SJSA1 (cell line): Measurements from ENCODE around the gene PSMA8. TPM values are rescaled to one million over a fixed set of nuclear protein-coding genes. Genes with fewer than 3 reads are reported as not detected.
"Not testable (repeated sequence)": the region's sequence is repeated elsewhere in the genome, so short reads cannot be mapped to it uniquely, and the experiment has no call there.

Experiments used
- DNase-seq, 2 experiments: peaks; one replicate each; pipeline ENCODE4 v3.0.0-alpha.2; 2015 to 2020; ENCODE audit warnings: low spot score in 2 of 2, low read depth in 1 of 2
- H3K27ac ChIP-seq: fragments of 250-450 bp; sonication (Bioruptor Pico); 2 replicates; pipeline ENCODE4 v1.5.1; 2020; ENCODE audit warnings: mild to moderate bottlenecking, moderate library complexity
- H3K27me3 ChIP-seq: fragments of 250-450 bp; sonication (Bioruptor Pico); replicated peaks from 2 replicates; pipeline ENCODE4 v1.5.1; 2020; ENCODE audit warnings: mild to moderate bottlenecking, moderate library complexity
- H3K36me3 ChIP-seq: fragments of 250-450 bp; sonication (Bioruptor Pico); 2 replicates; pipeline ENCODE4 v1.5.1; 2020; ENCODE audit warnings: mild to moderate bottlenecking
- H3K4me1 ChIP-seq: fragments of 250-450 bp; sonication (Bioruptor Pico); replicated peaks from 2 replicates; pipeline ENCODE4 v1.6.1; 2021; ENCODE audit warnings: mild to moderate bottlenecking
- H3K4me3 ChIP-seq: fragments of 250-450 bp; sonication (Bioruptor Pico); 2 replicates; pipeline ENCODE4 v1.5.1; 2020; ENCODE audit warnings: mild to moderate bottlenecking
- H3K9me3 ChIP-seq: fragments of 250-450 bp; sonication (Bioruptor Pico); replicated peaks from 2 replicates; pipeline ENCODE4 v1.5.1; 2020; ENCODE audit warnings: mild to moderate bottlenecking
- total RNA-seq: library from RNA; depleted of rRNA; stranded (reverse); fragments of >200 nt; shearing (Covaris generic); gene quantifications from 2 replicates; pipeline ENCODE4 v1.2.3, GENCODE V29; 2014

The PSMA8 gene
- total RNA-seq, 1 experiment from 2014 or later = not detected

DNA sequence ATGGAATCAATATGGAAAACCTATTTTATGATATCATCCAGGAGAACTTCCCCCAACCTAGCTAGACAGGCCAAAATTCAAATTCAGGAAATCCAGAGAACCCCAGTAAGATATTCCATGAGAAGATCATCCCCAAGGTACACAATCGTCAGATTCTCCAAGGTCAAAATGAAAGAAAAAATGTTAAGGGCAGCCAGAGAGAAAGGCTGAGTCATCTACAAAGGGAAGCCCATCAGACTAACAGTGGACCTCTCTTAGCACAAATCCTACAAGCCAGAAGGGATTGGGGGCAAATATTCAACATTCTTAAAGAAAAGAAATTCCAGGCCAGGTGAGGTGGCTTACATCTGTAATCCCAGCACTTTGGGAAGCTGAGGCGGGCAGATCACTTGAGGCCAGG is 11.7 kb upstream of the PSMA8 start:
- DNase-seq, H3K4me3 ChIP-seq, H3K4me1 ChIP-seq, H3K36me3 ChIP-seq, H3K27ac ChIP-seq, H3K27me3 ChIP-seq, H3K9me3 ChIP-seq: not testable (repeated sequence)

DNA sequence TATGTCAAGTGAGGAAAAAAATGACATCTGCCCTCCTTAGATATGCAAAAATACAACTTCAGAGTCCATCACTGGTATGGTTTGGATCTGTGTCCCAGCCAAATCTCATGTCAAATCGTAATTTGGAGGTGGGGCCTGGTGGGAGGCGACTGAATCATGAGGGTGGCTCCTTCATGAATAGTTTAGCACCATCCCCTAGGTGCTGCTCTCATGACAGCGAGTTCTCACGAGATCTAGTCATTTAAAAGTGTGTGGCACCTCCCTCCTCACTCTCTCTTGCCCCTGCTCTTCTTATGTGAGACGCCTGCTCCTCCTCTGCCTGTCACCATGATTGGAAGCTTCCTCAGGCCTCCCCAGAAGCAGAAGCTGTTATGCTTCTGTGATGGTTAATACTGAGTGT is 5.9 kb upstream of the PSMA8 start:
- Histone ChIP-seq H3K36me3 (no peaks in the 10 kb centered on the region), H3K4me3 (no peak overlapping the region), H3K9me3 (no peaks in the 10 kb centered on the region), H3K4me1 (no peaks in the 10 kb centered on the region), H3K27ac (no peak overlapping the region), H3K27me3 (no peaks in the 10 kb centered on the region)
- DNase-seq = no peak

DNA sequence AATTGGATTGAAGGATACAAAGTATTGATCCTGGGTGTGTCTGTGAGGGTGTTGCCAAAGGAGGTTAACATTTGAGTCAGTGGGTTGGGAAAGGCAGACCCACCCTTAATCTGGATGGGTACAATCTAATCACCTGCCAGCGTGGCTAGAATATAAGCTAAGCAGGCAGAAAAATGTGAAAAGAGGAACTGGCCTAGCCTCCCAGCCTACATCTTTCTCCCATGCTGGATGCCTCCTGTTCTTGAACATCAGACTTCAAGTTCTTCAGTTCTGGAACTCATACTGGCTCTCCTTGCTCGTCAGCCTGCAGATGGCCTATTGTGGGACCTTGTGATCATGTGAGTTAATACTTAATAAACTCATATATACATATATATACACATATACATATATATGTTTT is 5.5 kb upstream of the PSMA8 start:
- H3K27ac ChIP-seq, DNase-seq: not testable (repeated sequence)

GRCh38 chr18:26134107-26134506 is 438 bp downstream of the PSMA8 start:
- Histone ChIP-seq H3K4me3 (no peak overlapping the region), H3K9me3 (no peaks in the 10 kb centered on the region), H3K36me3 (no peaks in the 10 kb centered on the region), H3K27ac (no peak overlapping the region), H3K27me3 (no peaks in the 10 kb centered on the region), H3K4me1 (no peaks in the 10 kb centered on the region)
- DNase-seq = no peak

More for the DNA sequence above, 5.5 kb upstream of the PSMA8 start:
- H3K4me3 ChIP-seq, H3K27me3 ChIP-seq, H3K9me3 ChIP-seq, H3K4me1 ChIP-seq, H3K36me3 ChIP-seq: not testable (repeated sequence)

GRCh38 chr18:26135548-26135947 is 1.9 kb downstream of the PSMA8 start:
- Histone ChIP-seq H3K27me3 (no peaks in the 10 kb centered on the region), H3K4me3 (no peak overlapping the region), H3K27ac (no peak overlapping the region), H3K36me3 (no peaks in the 10 kb centered on the region), H3K9me3 (no peaks in the 10 kb centered on the region), H3K4me1 (no peaks in the 10 kb centered on the region)
- no peak for DNase-seq

- H3K36me3 ChIP-seq = no peaks in the 10 kb centered on the region
- 0 out of 2 replicates have a peak, but pooled peaks cover 3% of the 10 kb centered on the region for H3K27me3 ChIP-seq
- no peaks in the 10 kb centered on the region for H3K9me3 ChIP-seq
Observed at GRCh38 chr18:26157326-26157725, 23.7 kb downstream of the PSMA8 start.

GRCh38 chr18:26159353-26159752 is 25.7 kb downstream of the PSMA8 start:
- no peaks in the 10 kb centered on the region for H3K27me3 ChIP-seq
- no peak overlapping the region for H3K4me3 ChIP-seq
- DNase-seq = no peak
- H3K4me1 ChIP-seq = no peaks in the 10 kb centered on the region
- H3K36me3 ChIP-seq = no peaks in the 10 kb centered on the region
- H3K27ac ChIP-seq = no peak overlapping the region
- H3K9me3 ChIP-seq = no peaks in the 10 kb centered on the region

More at GRCh38 chr18:26157326-26157725, 23.7 kb downstream of the PSMA8 start:
- Histone ChIP-seq H3K4me3 (no peak overlapping the region), H3K4me1 (no peaks in the 10 kb centered on the region), H3K27ac (no peak overlapping the region)
- no peak for DNase-seq

DNA sequence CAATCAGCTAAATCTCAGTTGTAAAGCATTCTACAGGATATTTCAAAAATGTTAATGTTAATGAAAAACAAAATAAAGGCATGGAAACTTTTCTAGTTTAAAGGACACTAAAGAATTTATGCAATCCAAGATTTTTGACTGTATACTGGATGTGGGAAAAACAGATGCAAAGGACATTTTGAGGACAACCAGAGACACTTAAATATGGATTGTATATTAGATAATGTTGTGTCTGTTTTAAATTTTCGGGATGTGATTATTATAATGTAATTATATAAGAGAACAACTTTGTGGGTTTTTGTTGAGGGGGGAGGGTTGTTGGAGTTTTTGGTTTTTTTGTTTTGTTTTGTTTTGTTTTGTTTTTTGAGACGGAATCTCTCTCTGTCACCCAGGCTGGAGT is 30.9 kb downstream of the PSMA8 start:
- H3K9me3 ChIP-seq = no peaks in the 10 kb centered on the region
- H3K27ac ChIP-seq = no peak overlapping the region
- no peak overlapping the region for H3K4me3 ChIP-seq
- DNase-seq = no peak
- no peaks in the 10 kb centered on the region for H3K36me3 ChIP-seq
- no peaks in the 10 kb centered on the region for H3K4me1 ChIP-seq
- H3K27me3 ChIP-seq = no peaks in the 10 kb centered on the region

DNA sequence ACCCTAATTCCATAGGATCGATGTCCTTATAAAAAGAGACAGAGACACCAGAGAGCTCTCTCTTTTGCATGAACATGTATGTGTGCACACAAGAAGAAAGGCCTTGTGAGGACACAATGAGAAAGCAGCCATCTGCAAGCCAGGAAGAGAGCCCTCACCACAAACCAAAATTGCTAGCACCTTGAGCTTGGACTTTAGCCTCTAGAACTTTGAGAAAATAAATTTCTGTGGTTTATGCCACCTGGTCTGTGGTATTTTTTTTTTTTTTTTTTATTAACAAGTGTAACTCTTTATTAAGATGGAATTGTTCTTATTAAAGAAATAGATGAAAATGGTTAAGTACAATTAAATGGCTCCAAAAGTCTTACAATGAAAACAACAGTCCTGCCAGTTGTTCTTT is 33.9 kb downstream of the PSMA8 start:
- not testable (repeated sequence) for H3K4me1 ChIP-seq, H3K27me3 ChIP-seq, H3K27ac ChIP-seq, H3K36me3 ChIP-seq, DNase-seq, H3K9me3 ChIP-seq, H3K4me3 ChIP-seq

GRCh38 chr18:26175481-26175880 is 41.8 kb downstream of the PSMA8 start:
- Histone ChIP-seq H3K4me3 (no peak overlapping the region), H3K4me1 (no peaks in the 10 kb centered on the region), H3K27ac (no peak overlapping the region), H3K27me3 (0 out of 2 replicates have a peak, but pooled peaks cover 5% of the 10 kb centered on the region), H3K36me3 (no peaks in the 10 kb centered on the region), H3K9me3 (no peaks in the 10 kb centered on the region)
- no peak for DNase-seq

- H3K9me3 ChIP-seq = no peaks in the 10 kb centered on the region
- H3K4me1 ChIP-seq = no peaks in the 10 kb centered on the region
- no peak for DNase-seq
- no peaks in the 10 kb centered on the region for H3K36me3 ChIP-seq
- H3K27ac ChIP-seq = no peak overlapping the region
- no peak overlapping the region for H3K4me3 ChIP-seq
- 0 out of 2 replicates have a peak, but pooled peaks cover 5% of the 10 kb centered on the region for H3K27me3 ChIP-seq
Observed at GRCh38 chr18:26176134-26176533, 42.5 kb downstream of the PSMA8 start.

GRCh38 chr18:26181343-26181826 is 47.7 kb downstream of the PSMA8 start:
- Histone ChIP-seq H3K4me1 (no peaks in the 10 kb centered on the region), H3K4me3 (no peak overlapping the region), H3K27ac (no peak overlapping the region), H3K27me3 (0 out of 2 replicates have a peak, but pooled peaks cover 5% of the 10 kb centered on the region), H3K36me3 (no peaks in the 10 kb centered on the region), H3K9me3 (no peaks in the 10 kb centered on the region)
- no peak for DNase-seq

GRCh38 chr18:26183395-26184112 is 49.9 kb downstream of the PSMA8 start:
- Histone ChIP-seq H3K4me3 (no peak overlapping the region), H3K27ac (no peak overlapping the region), H3K27me3 (no peaks in the 10 kb centered on the region), H3K36me3 (no peaks in the 10 kb centered on the region), H3K9me3 (no peaks in the 10 kb centered on the region), H3K4me1 (no peaks in the 10 kb centered on the region)
- DNase-seq = no peak

GRCh38 chr18:26185267-26185666 is 51.6 kb downstream of the PSMA8 start:
- no peak for DNase-seq
- H3K36me3 ChIP-seq = no peaks in the 10 kb centered on the region
- no peak overlapping the region for H3K4me3 ChIP-seq
- H3K4me1 ChIP-seq = no peaks in the 10 kb centered on the region
- no peaks in the 10 kb centered on the region for H3K27me3 ChIP-seq
- H3K9me3 ChIP-seq = no peaks in the 10 kb centered on the region
- no peak overlapping the region for H3K27ac ChIP-seq

DNA sequence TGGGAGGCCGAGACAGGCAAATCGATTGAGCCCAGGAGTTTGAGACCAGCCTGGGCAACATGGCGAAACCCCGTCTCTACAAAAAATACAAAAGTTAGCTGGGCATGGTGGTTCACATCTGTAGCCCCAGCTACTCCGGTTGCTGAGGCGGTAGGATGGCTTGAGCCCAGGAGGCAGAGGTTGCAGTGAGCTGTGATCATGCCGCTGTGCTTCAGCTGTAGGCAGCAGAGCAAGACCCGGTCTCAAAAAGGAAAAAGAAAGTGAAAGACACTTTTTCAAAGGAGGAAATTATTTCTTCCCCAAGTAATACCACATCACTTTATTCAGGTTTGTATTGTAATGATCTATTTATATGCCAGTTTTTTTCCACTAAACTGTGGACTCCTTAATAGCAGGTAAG is 56.8 kb downstream of the PSMA8 start:
- DNase-seq = no peak
- no peaks in the 10 kb centered on the region for H3K27me3 ChIP-seq

More for the DNA sequence above, 56.8 kb downstream of the PSMA8 start:
- Histone ChIP-seq H3K36me3 (no peaks in the 10 kb centered on the region), H3K4me1 (no peaks in the 10 kb centered on the region), H3K9me3 (no peaks in the 10 kb centered on the region), H3K27ac (no peak overlapping the region), H3K4me3 (no peak overlapping the region)
